Middle frontal gyrus (tissue), 1 donor: ENCODE measurements around the gene TCEAL9.
"Not testable (repeated sequence)": the region's sequence is repeated elsewhere in the genome, so short reads cannot be mapped to it uniquely, and the experiment has no call there.

ENCODE experiments used
- DNase-seq: peaks from one replicate; pipeline ENCODE4 v3.0.0-alpha.2; 2015; ENCODE audit warnings: low spot score; ENCODE audit errors: extremely low spot score

Gene TCEAL9

GRCh38 chrX:103356130-103356798 lies at the start of gene TCEAL9:
TSS of gene TCEAL9 (plus strand) at chrX:103356506. CDS start at chrX:103357685, 1,179 bp downstream.
- DNase-seq, result peak; percentile 16

DNA sequence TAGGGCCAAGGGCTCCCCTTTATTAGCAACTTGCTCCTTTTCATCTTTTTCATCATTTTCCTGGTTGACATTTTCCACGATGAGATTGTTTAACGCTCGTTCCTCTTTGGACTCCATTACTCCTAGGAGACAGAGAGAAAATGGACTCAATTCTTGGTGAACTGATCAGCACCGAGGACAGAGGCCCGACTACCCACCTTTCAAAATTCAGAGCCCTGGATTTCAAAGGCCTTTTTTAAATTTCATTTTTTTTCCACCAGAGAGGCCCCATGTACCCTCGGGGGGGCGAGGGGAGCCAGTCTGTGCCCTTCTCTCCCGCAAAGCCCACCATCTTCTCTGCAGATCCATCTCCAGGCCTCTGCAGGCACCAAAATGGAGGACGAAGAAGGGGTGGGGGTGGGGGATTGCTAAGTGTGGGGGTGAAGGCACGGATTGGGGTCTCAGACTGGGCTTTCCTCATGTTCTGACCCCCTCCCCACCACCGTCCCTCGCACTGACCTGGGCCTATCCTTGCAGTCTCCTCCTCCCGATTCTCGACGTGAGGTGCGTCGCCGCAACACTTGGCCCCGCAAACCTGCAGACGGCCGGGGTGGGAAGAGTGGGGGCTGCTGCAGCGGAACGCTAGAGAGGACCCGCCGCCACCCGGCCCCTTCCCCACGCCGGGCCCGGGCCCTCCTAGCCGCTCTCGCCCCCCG lies 46.3 kb upstream of the TCEAL9 start:
- DNase-seq, result no peak

- DNase-seq, result peak; percentile 58
Measured at GRCh38 chrX:103310555-103311398, 45.5 kb upstream of the TCEAL9 start, which contains the start of gene BEX2. TSS of gene BEX2 (minus strand) at chrX:103310990. CDS start at chrX:103309976, 1,014 bp downstream.

DNA sequence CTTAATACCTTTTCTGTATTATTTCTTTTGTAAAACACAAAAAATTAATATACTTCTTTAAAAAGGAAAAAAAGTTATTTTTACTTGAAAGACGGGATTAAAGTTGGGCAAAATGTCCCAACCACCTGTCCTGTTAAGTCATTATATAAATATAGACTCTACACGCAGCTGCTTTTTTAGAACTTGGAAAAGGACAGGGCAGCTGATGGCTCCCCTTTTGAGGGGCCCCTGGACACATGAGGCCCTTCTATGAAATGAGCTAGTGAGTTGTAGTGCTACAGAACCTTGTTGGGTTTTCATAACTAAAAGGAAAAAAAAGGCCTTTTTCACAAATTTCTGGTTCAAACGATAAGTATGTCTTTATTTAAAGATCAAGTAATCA lies 44.9 kb upstream of the TCEAL9 start:
- DNase-seq, result no peak

DNA sequence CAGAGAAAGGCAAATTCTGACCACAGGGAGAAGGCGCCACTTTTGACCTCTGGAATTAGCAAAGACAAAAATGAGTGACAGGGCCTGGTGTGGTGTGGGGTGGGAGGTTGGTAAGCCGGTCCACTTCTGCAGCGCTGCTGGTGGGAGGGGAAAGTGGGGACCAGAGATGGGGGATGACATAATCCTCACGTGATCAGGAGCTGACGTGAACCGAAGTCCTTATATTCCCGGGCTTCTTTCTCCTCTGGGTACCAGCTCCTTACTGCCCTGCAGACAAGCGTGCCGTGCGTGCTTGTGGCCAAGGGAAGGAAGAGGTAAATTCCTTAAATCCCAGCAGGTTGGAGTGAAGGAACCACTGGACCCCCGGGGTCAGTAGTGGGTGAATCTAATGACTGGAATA lies 26.3 kb upstream of the TCEAL9 start, which contains the start of gene TCEAL7:
TSS of gene TCEAL7 (plus strand) at position 249 of the 400 bp plus-strand sequence. CDS start 1,165 bp downstream, outside the sequence.
- DNase-seq, result peak; percentile 40

GRCh38 chrX:103330681-103331288 lies 25.5 kb upstream of the TCEAL9 start:
- no peak for DNase-seq

- DNase-seq, result no peak
Measured at GRCh38 chrX:103338663-103339062, 17.6 kb upstream of the TCEAL9 start.

DNA sequence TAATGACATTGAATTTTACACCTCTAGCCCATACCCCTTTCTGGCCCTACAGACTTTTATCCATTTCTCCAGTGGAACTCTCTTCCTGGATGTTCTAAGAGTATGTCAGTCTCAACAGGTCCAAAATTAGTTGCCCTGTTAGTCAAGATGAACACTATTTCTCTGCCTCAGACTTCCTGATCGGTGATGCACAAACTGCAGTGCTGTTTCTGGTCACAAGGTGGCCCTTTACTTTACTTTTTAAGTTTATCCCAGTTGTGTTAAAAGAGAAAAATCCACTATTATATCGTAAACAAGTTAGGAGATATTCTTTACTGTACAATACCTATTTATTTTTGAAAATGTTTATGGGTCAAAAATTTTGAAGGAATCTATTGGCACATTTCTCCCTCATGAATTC lies 13.2 kb upstream of the TCEAL9 start:
- DNase-seq, result peak; percentile 18

GRCh38 chrX:103344606-103345005 lies 11.7 kb upstream of the TCEAL9 start:
- no peak for DNase-seq

GRCh38 chrX:103347682-103348397 lies 8.5 kb upstream of the TCEAL9 start:
- DNase-seq, result no peak

DNA sequence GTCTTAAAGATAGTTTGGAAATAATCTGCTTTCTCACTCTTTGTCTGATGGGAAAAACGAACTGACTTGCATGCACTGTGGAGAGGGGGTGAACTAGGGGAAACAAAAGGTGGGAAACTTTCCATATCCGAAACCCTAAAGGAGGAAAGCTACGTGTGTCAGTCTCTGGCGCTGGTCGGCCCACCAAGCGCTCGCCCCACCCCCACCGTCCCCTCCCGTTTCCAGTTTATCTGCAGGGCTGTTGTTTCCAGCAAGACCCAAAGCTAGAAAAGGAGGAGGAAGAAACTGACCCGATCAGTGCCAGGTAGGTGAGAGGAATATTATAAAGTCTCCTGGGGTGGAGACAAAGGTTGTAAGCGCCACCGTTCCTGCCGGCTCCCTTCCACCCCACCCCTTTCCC lies 552 bp downstream of the TCEAL9 start:
- DNase-seq, result no peak

DNA sequence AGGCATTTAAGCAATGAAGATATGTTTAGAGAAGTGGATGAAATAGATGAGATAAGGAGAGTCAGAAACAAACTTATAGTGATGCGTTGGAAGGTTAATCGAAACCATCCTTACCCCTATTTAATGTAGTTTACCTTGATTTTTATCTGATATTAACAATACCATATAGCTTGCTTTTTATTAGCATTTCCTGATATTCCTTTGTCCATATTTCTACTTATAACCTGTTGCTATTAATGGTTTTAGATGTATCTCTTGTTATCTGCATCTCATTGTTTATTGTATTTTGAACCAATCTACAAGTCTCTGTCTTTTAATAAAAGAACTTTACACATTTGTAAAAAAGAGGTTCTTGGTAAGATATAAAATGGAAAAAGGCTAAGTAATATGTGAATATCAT lies 1.6 kb downstream of the TCEAL9 start:
- no peak for DNase-seq

DNA sequence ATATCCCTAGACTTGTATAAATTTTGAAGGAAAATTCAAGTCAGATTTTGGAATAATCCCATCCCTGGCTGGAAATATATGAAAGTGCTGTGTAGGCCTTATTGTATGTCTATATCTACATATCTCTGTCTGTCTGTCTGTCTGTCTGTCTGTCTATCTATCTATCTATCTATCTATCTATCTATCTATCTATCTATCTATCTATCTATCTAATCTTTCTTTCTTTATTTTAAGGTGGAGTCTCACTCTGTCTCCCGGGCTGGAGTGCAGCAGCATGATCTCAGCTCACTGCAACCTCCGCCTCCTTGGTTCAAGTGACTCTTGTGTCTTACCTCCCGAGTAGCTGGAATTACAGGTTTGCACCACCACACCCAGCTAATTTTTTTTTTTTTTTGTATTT lies 3.3 kb downstream of the TCEAL9 start:
- DNase-seq, result not testable (repeated sequence)

DNA sequence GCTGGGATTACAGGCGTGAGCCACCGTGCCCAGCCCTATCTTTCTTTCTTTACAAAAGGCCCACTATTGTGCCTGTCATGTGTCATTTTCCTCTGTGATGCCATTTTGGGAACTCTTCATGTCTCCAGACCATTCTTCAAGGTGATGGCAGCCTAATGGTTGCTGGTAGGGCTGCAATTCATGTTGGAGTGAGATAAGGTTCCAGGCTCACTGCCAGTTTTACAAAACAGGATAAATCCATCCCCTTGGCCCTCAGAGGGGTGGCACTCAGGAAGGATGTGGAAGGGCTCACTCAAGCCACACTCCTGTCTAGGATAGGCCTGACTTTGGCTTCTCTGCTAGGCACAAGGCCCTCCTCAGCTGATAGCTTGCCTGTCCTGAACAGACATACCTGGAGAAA lies 3.8 kb downstream of the TCEAL9 start:
- DNase-seq, result no peak

DNA sequence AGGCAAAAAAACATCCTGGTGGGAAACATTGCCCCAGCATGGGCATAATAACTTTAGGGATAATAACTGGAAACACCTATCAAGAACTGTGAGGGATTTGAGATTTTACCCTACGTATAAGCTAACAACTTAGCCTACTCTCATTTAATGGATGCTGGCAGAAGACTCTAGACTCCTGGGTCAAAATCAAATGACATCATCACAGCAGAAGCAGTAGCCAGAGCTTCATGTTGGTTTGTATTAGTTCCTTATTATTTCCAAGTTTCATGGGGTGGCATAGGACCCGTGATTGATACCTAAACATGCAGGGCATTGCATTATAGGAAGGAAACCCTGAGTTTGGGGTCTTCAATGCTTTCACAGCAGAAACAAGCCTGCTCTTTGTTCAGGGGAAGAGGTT lies 4.6 kb downstream of the TCEAL9 start:
- no peak for DNase-seq

- no peak for DNase-seq
Measured at GRCh38 chrX:103361798-103362197, 5.5 kb downstream of the TCEAL9 start.

DNA sequence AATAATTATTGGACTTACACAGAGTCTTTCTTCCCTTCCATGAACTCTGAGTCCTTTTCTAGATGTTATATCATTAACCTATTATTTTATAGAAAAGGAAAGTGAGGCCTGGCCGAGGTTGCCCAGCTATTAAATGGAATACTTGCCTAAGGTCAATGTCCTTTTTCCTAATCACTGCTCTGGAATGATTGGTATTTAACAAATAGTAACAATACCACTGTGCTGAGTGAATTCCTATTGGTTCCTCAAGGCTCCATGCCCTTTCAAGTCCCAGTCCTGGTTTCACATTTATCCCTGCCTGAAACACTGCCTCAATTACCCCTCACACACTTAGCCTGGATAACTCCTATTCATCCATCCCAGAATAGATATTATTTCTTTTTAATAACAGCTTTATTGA lies 6.2 kb downstream of the TCEAL9 start:
- DNase-seq, result no peak

- DNase-seq, result no peak
Measured at GRCh38 chrX:103363046-103363445, 6.7 kb downstream of the TCEAL9 start.

- no peak for DNase-seq
Measured at GRCh38 chrX:103367502-103367901, 11.2 kb downstream of the TCEAL9 start.

DNA sequence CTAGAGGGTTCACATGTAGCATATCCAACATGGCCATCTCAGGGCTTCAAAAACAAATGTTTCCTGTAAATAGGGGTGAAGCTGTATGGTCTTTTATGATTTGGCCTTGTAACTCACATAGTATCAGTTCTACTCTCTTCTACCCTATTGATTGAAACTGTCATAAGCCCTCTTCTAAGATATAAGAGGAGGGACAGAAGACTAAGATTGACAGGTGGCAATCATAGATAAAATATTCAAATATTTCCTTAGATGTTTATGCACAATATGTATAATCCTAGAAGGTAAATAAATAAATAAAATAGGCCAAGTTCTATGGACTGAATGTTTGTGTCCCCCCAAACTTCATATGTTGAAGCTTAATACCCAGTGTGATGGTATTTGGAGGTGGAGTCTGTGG lies 13.2 kb downstream of the TCEAL9 start:
- no peak for DNase-seq

GRCh38 chrX:103372886-103373285 lies 16.6 kb downstream of the TCEAL9 start:
- DNase-seq, result no peak
